HepG2 (cell line): ENCODE measurements around the gene FUOM. TPM values are rescaled to one million over a fixed set of nuclear protein-coding genes. Genes with fewer than 3 reads are reported as not detected.
A peak's percentile ranks its signal among the peaks of the same experiment; 100 is the strongest.

ENCODE experiments used
- GABPB1 ChIP-seq: IDR thresholded peaks from 2 replicates; pipeline ENCODE4 v1.6.1; 2016; ENCODE audit warnings: mild to moderate bottlenecking, missing genetic modification reagents, moderate library complexity, missing compliant biosample characterization
- GLI4 ChIP-seq: sonication (generic); formaldehyde crosslinking; IDR thresholded peaks from 2 replicates; pipeline ENCODE4 v1.5.1; 2020; ENCODE audit warnings: missing genetic modification reagents, mild to moderate bottlenecking, moderate library complexity, borderline replicate concordance
- HDAC1 ChIP-seq: sonication (generic); formaldehyde crosslinking; IDR thresholded peaks from 2 replicates; pipeline ENCODE4 v1.5.1; 2020; ENCODE audit warnings: mild to moderate bottlenecking, missing genetic modification reagents
- NFRKB ChIP-seq: fragments of 450-650 bp; IDR thresholded peaks from 2 replicates; pipeline ENCODE4 v1.6.1; 2017
- RORA ChIP-seq: sonication (generic); formaldehyde crosslinking; IDR thresholded peaks from 2 replicates; pipeline ENCODE4 v1.5.0; 2020; ENCODE audit warnings: mild to moderate bottlenecking, missing genetic modification reagents, moderate library complexity
- RXRB ChIP-seq: IDR thresholded peaks from 2 replicates; pipeline ENCODE4 v1.6.1; 2016; ENCODE audit warnings: borderline replicate concordance, missing genetic modification reagents, missing compliant biosample characterization
- SETDB1 ChIP-seq: sonication (generic); formaldehyde crosslinking; IDR thresholded peaks from 2 replicates; pipeline ENCODE4 v1.5.1; 2020; ENCODE audit warnings: missing genetic modification reagents, mild to moderate bottlenecking, borderline replicate concordance
- SMC3 ChIP-seq: IDR thresholded peaks from 2 replicates; pipeline ENCODE4 v1.6.1; 2011; ENCODE audit warnings: low read length, improper control_type of control experiment
- THYN1 ChIP-seq: sonication (generic); formaldehyde crosslinking; IDR thresholded peaks from 2 replicates; pipeline ENCODE4 v1.8.1; 2023; ENCODE audit warnings: low read depth, mild to moderate bottlenecking, moderate library complexity, missing genetic modification reagents, borderline replicate concordance
- WIZ ChIP-seq: sonication (generic); formaldehyde crosslinking; IDR thresholded peaks from 2 replicates; pipeline ENCODE4 v1.5.1; 2020; ENCODE audit warnings: mild to moderate bottlenecking, missing genetic modification reagents
- ZBTB1 ChIP-seq: sonication (generic); formaldehyde crosslinking; IDR thresholded peaks from 2 replicates; pipeline ENCODE4 v1.4.0; 2020; ENCODE audit warnings: missing genetic modification reagents, borderline replicate concordance
- ZBTB3 ChIP-seq: sonication (generic); formaldehyde crosslinking; IDR thresholded peaks from 2 replicates; pipeline ENCODE4 v1.4.0; 2020; ENCODE audit warnings: low read depth, mild to moderate bottlenecking, moderate library complexity, missing genetic modification reagents, borderline replicate concordance
- ZFP36L2 ChIP-seq: sonication (generic); formaldehyde crosslinking; IDR thresholded peaks from 2 replicates; pipeline ENCODE4 v1.4.0; 2020; ENCODE audit warnings: missing genetic modification reagents
- ZNF138 ChIP-seq: sonication (generic); formaldehyde crosslinking; IDR thresholded peaks from 2 replicates; pipeline ENCODE4 v1.5.0; 2020; ENCODE audit warnings: mild to moderate bottlenecking, low read depth, missing genetic modification reagents
- ZNF17 ChIP-seq: sonication (generic); formaldehyde crosslinking; IDR thresholded peaks from 2 replicates; pipeline ENCODE4 v1.5.0; 2020; ENCODE audit warnings: mild to moderate bottlenecking, missing genetic modification reagents
- ZNF24 ChIP-seq: fragments of 450-650 bp; IDR thresholded peaks from 2 replicates; pipeline ENCODE4 v1.6.1; 2017; ENCODE audit warnings: antibody characterized with exemption, mild to moderate bottlenecking
- ZNF260 ChIP-seq: sonication (generic); formaldehyde crosslinking; IDR thresholded peaks from 2 replicates; pipeline ENCODE4 v1.4.0; 2020; ENCODE audit warnings: missing genetic modification reagents, low read depth, mild to moderate bottlenecking, borderline replicate concordance
- ZNF432 ChIP-seq: sonication (generic); formaldehyde crosslinking; IDR thresholded peaks from 2 replicates; pipeline ENCODE4 v1.5.0; 2020; ENCODE audit warnings: missing genetic modification reagents, mild to moderate bottlenecking, borderline replicate concordance
- ZNF567 ChIP-seq: sonication (generic); formaldehyde crosslinking; IDR thresholded peaks from 2 replicates; pipeline ENCODE4 v1.8.1; 2023; ENCODE audit warnings: mild to moderate bottlenecking, missing genetic modification reagents, borderline replicate concordance
- ZNF709 ChIP-seq: sonication (generic); formaldehyde crosslinking; IDR thresholded peaks from 2 replicates; pipeline ENCODE4 v1.5.0; 2020; ENCODE audit warnings: mild to moderate bottlenecking, missing genetic modification reagents
- ZNF878 ChIP-seq: sonication (generic); formaldehyde crosslinking; IDR thresholded peaks from 2 replicates; pipeline ENCODE4 v1.8.1; 2023; ENCODE audit warnings: mild to moderate bottlenecking, missing genetic modification reagents, moderate library complexity
- polyA plus RNA-seq, 8 experiments: library from polyadenylated mRNA; depleted of rRNA in 3 of 8; stranded (reverse) in 7 of 8; unstranded in 1 of 8; fragments of >200 nt; fragmentation: Illumina TruSeq in 4 of 8; extraction: Trizol in 4 of 8; gene quantifications; 2 replicates each; pipeline versions ENCODE4 v1.2.1 to v1.2.3, GENCODE V29; 2011 to 2016; ENCODE audit warnings: low read depth in 4 of 8, missing spikeins in 1 of 8, mixed read lengths in 1 of 8; ENCODE audit not compliant: insufficient read depth in 1 of 8
- total RNA-seq, 5 experiments: library from RNA; depleted of rRNA; stranded (reverse); fragments of >200 nt; fragmentation: Illumina TruSeq; extraction: Trizol; gene quantifications; 2 replicates each; pipeline ENCODE4 v1.2.3, GENCODE V29; 2016; ENCODE audit warnings: low read depth in 1 of 5
- TF ChIP-seq, protein P1 (sequence below): sonication (generic); formaldehyde crosslinking; IDR thresholded peaks from 2 replicates; pipeline ENCODE4 v1.8.0; 2022; ENCODE audit warnings: mild to moderate bottlenecking, missing genetic modification reagents; ENCODE audit not compliant: insufficient replicate concordance
- TF ChIP-seq, protein P2 (sequence below): sonication (generic); formaldehyde crosslinking; IDR thresholded peaks from 2 replicates; pipeline ENCODE4 v1.9.0; 2021; ENCODE audit warnings: missing genetic modification reagents, borderline replicate concordance
- TF ChIP-seq, protein P3 (sequence below): sonication (generic); formaldehyde crosslinking; IDR thresholded peaks from 2 replicates; pipeline ENCODE4 v1.9.0; 2022; ENCODE audit warnings: missing genetic modification reagents, mild to moderate bottlenecking, borderline replicate concordance

The FUOM gene
- total and polyA plus RNA-seq, 2 of the 13 experiments (the other 11 are each of a cell fraction or from before 2014, with no cell fraction given): 27.5 to 60.4 TPM

DNA sequence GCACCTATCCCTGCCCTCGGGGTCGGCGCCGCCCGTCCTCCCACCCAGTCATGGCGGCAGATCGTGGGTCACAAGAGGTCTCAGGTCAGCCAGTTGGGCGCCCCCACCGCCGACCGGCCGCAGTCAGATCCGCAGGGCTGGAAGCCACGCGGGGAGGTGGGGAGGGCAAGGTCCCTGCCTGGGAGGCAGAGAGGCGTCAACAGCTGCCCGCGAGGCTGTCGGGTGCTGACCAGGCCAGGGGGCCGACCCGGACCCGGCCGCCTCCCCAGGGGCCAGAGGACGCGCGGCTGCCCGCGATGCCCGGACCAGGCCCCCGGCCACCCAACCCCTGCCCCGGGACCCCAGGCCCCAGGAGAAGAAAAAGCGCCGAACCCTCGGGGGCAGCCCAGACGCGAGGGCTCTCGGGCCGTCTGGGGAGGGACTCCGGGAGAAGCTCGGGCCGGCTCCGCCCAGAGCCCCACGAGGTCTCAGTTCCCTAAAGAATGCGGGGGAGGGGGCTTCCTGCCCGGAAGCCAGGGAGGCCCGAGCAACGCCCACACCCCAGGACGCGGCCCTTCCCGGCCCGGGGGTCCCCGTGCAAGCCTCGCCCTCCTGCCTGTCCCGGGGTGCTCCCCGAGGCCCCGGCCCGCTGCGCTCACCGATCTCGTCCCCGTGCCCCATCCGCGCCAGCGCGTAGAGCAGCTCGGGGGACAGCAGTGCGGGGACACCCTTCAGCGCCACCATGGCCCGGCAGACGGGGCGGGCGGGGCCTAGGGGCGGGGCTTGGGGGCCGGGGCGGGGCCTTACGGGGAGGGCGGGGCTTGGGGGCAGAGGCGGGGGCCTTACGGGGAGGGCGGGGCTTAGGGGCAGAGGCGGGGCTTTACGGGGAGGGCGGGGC, at the start of gene FUOM (continued):
- TF ChIP-seq WIZ (CRISPR knock-in tag) (no peak), ZNF260 (CRISPR knock-in tag) (no peak), HDAC1 (no peak), ZNF709 (CRISPR knock-in tag) (peak; percentile 92), THYN1 (no peak), ZNF878 (CRISPR knock-in tag) (no peak), ZBTB1 (CRISPR knock-in tag) (no peak), GABPB1 (CRISPR knock-in tag) (peak; percentile 85), ZNF17 (no peak), NFRKB (no peak), SMC3 (no peak), ZNF432 (no peak), ZNF138 (CRISPR knock-in tag) (no peak; the same call in 1 of the 2 replicates), RORA (CRISPR knock-in tag) (no peak), ZBTB3 (CRISPR knock-in tag) (no peak), ZNF24 (no peak), ZNF567 (CRISPR knock-in tag) (no peak), ZFP36L2 (CRISPR knock-in tag) (no peak), RXRB (CRISPR knock-in tag) (0 out of 2 replicates have a peak, but pooled peaks have one; percentile 10), GLI4 (CRISPR knock-in tag) (peak; percentile 61; the same call in 1 of the 2 replicates), SETDB1 (no peak)
- TF ChIP-seq, protein P1, sequence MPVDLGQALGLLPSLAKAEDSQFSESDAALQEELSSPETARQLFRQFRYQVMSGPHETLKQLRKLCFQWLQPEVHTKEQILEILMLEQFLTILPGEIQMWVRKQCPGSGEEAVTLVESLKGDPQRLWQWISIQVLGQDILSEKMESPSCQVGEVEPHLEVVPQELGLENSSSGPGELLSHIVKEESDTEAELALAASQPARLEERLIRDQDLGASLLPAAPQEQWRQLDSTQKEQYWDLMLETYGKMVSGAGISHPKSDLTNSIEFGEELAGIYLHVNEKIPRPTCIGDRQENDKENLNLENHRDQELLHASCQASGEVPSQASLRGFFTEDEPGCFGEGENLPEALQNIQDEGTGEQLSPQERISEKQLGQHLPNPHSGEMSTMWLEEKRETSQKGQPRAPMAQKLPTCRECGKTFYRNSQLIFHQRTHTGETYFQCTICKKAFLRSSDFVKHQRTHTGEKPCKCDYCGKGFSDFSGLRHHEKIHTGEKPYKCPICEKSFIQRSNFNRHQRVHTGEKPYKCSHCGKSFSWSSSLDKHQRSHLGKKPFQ (CRISPR knock-in tag): no peak
- TF ChIP-seq, protein P2, sequence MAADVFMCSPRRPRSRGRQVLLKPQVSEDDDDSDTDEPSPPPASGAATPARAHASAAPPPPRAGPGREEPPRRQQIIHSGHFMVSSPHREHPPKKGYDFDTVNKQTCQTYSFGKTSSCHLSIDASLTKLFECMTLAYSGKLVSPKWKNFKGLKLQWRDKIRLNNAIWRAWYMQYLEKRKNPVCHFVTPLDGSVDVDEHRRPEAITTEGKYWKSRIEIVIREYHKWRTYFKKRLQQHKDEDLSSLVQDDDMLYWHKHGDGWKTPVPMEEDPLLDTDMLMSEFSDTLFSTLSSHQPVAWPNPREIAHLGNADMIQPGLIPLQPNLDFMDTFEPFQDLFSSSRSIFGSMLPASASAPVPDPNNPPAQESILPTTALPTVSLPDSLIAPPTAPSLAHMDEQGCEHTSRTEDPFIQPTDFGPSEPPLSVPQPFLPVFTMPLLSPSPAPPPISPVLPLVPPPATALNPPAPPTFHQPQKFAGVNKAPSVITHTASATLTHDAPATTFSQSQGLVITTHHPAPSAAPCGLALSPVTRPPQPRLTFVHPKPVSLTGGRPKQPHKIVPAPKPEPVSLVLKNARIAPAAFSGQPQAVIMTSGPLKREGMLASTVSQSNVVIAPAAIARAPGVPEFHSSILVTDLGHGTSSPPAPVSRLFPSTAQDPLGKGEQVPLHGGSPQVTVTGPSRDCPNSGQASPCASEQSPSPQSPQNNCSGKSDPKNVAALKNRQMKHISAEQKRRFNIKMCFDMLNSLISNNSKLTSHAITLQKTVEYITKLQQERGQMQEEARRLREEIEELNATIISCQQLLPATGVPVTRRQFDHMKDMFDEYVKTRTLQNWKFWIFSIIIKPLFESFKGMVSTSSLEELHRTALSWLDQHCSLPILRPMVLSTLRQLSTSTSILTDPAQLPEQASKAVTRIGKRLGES (CRISPR knock-in tag): no peak; the same call in 1 of the 2 replicates
- TF ChIP-seq, protein P3, sequence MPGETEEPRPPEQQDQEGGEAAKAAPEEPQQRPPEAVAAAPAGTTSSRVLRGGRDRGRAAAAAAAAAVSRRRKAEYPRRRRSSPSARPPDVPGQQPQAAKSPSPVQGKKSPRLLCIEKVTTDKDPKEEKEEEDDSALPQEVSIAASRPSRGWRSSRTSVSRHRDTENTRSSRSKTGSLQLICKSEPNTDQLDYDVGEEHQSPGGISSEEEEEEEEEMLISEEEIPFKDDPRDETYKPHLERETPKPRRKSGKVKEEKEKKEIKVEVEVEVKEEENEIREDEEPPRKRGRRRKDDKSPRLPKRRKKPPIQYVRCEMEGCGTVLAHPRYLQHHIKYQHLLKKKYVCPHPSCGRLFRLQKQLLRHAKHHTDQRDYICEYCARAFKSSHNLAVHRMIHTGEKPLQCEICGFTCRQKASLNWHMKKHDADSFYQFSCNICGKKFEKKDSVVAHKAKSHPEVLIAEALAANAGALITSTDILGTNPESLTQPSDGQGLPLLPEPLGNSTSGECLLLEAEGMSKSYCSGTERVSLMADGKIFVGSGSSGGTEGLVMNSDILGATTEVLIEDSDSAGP (CRISPR knock-in tag): peak; percentile 70; the same call in 1 of the 2 replicates
